Neural cell (in vitro differentiated cells): Measurements from ENCODE around the gene CTXND1.

Source experiments
- EZH2 ChIP-seq: fragments of 200-600, 300-800 bp; shearing (Covaris generic), sonication (generic); IDR thresholded peaks from 2 replicates; pipeline ENCODE4 v1.6.1; 2014; ENCODE audit warnings: antibody characterized with exemption, low read length, borderline replicate concordance, mild to moderate bottlenecking; ENCODE audit not compliant: insufficient read depth, poor library complexity, severe bottlenecking
- MXI1 ChIP-seq: fragments of 450-650 bp; conservative IDR thresholded peaks from 2 replicates; pipeline ENCODE4 v1.6.1; 2014; ENCODE audit warnings: antibody characterized with exemption, mild to moderate bottlenecking; ENCODE audit not compliant: poor library complexity, severe bottlenecking

GRCh38 chr15:80161468-80162016 is 90.5 kb downstream of the CTXND1 start:
- TF ChIP-seq MXI1 (no peak), EZH2 (no peak)
